GM18517 (cell line): Measurements from ENCODE around the gene PRSS1.
"Not testable (repeated sequence)": the region's sequence is repeated elsewhere in the genome, so short reads cannot be mapped to it uniquely, and the experiment has no call there.

ENCODE experiments used
- ATAC-seq: cut with Tn5 transposase; IDR thresholded peaks from one replicate; pipeline ENCODE4 v1.9.1; 2021; ENCODE audit warnings: mild to moderate bottlenecking, moderate library complexity; ENCODE audit not compliant: unreplicated experiment

Gene PRSS1

DNA sequence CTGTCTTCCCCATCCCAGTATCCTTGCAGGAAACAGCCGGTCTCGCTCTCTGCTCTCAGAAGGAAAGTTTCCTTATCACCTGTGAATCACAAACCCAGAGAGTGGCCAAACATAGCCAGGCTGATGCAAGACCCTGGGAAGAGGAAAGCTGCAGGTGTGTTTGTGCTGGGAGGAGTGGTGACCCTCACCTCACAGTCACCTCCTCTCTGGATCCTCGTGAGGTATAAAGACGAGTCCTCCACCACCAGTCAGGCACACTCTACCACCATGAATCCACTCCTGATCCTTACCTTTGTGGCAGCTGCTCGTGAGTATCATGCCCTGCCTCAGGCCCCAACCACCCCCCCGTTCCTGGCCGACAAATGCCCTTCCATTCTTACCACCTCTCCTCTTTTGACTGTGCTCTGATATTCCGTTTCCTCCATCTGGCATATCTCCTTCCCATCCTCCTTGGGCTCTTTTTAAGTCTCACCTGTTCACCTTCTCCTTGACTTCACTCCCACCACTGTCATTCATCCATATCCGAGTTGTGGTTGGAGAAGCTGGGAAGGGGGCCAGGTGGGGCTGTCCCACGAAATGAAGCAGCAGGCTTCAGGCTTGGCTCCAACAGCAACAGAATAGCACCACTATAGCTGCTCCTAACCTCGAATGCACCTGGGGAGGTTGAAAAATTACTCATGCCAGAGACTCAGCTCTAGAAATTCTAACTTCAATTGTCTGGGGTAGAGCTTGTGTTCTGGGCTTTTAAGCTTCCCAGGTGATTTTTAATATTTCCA, at the start of gene PRSS1:
Gene PRSS1, plus strand, starts transcription at position 255 of the 776 bp plus-strand sequence. Its CDS starts 13 bp downstream, at position 268.
- ATAC-seq: no peak

DNA sequence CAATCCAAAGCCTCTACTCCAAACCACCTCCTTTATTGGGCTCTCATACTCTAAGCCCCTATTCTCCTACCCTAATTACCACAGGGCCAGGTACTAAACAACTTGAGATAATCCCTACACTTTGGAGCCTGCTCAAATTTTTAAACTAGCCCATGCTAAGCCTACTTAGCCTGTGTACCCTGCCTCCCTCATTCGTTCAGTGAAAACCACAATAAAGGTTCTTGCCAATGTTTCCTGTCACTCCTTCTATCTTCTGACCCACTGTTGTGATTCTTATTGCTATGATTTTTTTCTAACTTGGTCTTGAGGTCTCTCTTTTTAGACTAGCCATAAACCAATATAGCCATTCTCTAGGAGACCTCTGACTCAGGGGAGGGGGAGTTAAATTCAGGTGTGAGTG, 48.3 kb upstream of the PRSS1 start:
- not testable (repeated sequence) for ATAC-seq

DNA sequence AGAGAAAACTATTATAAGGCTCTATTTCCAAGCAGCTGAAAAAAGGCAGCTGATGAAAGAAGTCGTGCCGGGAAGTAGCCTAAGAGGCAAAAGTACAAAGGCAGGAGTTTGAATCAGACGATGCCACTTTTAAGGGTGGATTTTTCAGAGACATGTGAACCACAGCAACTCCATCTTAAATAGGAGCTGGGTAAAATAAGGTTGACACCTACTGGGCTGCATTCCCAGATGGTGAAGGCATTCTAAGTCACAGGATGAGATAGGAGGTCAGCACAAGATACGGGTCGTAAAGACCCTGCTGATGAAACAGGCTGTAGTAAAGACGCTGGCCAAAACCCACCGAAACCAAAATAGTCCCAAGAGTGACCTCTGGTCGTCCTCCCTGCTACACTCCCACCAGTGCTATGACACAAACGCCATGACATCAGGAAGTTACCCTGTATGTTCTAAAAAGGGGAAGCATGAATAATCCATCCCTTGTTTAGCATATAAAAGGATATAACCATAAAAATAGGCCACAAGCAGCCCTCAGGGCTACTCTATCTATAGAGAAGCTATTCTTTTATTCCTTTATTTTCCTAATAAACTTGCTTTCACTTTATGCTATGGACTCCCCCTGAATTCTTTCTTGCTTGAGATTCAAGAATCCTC, 45.5 kb upstream of the PRSS1 start:
- no peak for ATAC-seq

DNA sequence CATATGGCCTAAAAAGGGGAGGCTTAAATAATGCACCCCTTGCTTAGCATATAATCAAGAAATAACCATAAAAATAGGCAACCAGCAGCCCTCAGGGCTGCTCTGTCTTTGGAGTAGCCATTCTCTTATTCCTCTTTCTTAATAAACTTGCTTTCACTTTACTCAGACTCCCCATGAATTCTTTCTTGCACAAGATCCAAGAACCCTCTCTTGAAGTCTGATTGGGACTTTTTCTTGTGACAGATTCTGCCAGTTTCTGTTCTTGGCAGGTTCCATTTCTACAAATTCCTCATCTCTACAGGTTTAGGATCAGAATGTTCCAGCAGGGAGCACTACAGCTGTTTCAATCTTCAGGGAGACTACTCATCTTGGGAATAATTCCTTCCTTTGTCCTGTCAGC, 40.5 kb upstream of the PRSS1 start:
- ATAC-seq: not testable (repeated sequence)

DNA sequence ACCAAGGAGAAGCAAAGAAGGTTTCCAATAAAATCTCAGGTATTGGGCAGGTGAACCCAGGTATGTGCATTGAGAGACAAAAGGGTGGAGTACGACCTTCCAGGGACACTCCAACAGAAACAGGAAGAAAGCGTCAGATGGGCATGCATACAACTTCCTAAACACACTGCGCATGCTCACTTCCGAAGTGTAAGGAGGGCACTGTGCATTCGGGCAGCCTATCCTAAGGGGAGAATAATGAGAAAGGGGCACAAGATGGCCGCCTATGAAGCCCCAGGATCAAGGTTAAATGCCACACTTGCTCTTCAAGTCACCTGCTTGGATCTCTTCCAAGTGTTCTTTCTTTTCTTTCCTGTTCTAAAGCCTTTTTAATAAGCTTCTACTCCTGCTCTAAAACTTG, 39.4 kb upstream of the PRSS1 start:
- ATAC-seq: no peak

DNA sequence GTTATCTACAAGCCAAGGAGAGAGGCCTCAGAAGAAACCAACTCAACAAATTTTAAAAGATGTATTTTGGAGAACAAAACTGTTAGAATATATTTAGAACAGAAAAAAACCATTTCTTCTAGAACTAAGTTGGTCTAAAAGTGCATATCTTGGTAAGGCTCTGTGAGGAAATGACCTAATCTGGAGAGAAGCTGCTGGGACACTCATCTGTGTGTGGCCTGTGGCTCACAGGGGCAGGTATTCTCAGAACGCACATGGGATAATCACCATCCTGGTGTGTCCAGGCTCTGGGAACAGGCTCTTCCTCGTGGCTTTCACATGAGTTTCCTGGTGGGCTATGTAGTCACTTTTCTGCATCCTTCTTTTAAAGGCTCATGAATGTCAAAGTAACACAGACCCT, 38.1 kb upstream of the PRSS1 start:
- ATAC-seq: no peak

DNA sequence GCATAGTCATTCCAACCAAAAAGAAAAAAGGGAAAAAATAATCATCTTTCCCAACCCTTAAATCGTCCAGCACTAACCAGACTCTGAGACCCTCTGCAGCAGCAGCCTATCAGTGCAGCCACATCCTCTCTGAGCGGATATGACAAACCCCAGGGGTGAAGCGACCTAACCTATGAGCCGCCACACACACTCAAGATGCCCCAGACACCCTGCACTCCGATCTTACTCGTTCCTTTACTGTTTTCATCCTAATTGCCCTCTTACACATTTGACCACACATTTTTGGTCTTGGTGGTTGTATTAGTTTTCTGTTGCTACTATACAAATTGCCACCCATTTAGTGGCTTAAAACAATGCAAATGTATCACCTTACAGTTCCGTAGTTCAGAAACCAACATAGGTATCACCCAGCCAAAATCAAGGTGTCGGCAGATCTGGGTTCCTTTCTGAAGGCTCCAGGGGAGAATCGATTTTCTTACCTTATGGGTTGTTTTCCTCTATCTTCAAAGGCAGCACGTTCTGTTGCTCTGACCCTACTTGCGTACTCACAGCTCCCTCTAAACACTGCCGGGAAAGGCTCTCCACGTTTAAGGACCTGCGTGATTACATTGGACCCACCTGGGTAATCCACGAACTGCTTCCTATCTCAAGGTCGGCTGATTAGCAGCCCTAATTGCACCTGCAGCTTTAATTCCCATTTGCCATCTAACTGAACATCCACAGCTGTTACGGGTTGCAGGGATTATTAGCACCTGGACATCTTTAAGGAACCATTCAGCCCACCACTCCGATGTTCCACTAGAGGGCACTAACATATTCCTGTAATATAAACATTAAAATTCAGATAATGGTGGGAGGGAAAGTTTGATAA, 37.3 kb upstream of the PRSS1 start:
- no peak for ATAC-seq

DNA sequence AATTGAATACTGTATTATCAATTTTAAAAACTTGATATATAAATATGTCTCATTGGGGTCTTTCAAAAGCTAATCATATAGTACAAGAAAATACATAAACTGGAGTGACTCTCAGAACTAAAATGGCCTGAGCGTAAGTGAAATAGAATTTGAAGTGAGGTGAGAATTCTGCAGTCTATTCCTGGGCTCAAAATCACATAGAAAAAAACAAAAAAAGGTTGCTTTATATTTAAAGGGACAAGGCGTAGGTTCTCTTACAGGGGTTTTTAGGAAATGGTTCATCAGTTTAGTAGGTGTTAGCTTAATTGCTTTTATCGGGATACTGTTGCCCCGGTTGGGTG, 36.7 kb upstream of the PRSS1 start:
- ATAC-seq: no peak

DNA sequence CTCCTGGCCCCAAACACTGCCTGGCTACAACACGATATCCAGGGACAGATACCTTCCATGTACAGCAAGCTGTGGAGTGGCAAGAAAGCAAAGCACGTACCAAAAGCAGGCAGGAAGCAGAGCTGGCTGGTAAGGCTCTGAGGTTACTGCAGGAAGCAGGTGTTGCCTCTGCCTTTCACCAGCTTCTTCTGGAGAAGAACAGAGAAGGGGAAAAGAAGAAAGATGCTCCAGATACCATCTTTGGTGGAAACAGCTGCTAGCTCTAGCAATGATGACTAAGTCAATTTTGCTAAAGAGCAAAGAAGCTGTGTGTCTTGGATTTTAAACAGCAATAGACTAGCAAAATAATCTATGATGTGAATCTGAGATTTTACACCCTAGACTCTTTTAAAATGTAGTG, 34.9 kb upstream of the PRSS1 start:
- ATAC-seq: no peak

DNA sequence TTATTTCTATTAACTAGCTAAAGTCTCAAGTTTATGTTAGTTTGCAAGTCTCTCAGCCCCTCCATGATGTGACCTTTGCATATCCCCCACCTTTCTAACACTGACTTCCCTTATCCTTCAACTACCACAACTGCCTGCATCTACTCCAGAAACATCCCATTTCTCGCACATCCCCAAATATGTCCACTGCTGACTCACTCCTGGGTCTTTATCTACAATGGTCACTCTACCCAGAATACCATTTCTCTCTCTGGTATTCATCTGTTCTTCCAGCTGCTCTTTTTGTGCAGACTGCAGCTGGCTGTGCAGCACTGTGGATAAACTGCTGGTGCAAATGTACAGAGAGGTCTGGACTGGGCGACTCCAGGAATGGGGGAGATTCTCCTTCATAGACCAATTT, 32.7 kb upstream of the PRSS1 start:
- ATAC-seq: no peak

DNA sequence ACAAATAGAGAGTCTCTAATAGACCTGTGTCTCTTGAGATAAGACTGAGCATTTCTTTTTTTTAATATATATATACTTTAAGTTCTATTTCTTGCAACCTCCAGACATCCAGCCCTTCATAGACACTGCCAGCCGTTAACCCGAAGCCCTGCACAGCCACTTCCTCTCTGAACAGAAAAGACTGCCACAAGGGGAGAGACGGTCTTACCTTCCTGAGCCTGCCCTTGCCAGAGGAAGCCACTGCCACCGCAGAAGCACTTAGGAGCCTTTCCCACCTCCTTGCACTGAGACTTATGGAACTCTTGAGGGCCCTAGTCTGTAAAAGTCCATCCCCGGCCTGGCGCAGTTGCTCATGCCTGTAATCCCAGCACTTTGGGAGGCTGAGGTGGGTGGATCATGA, 31.8 kb upstream of the PRSS1 start:
- ATAC-seq: no peak

DNA sequence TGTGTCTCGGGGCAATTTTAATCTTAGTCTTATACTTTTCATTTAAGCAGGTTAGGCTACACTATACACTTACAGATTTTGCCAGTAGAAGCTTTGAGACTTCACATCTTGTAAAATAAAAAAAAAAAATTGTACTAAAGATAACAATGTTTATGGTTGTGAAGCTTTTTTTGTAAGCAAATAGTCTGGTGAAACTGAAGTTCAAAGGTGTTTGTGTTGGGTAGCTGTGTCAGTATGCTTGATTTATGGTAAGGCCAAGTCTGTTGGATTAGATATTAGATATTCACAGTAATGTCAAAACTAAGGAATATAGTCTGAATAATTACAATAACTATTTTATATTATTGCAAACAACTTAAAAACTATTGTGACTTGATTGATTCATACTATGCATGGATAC, 31.0 kb upstream of the PRSS1 start:
- no peak for ATAC-seq

DNA sequence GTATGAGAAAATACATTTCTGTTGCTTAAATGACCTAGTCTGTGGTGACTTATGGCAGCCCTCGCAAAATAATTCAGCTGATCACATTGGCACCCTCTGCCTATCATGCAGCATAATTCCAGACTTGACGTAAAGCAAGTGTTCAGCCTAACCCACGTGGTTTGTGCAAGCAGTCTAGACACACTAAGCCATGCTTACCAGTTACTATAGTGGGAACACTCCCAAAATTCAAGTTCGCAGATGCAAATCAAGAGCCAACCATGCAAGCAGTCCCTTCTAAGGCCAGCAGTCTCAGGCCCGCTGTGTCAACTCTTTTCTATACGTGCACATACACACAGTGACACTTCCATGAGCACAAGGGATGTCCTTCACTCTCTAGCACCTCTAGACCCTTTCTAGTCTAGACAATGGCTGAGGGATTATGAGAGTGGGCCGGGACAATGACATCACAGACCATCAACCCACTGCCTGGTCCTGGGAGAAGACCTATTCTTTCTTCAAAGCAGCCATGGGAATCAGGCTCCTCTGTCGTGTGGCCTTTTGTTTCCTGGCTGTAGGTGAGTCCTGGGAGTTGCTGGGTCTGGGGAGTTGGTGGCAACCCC, 29.0 kb upstream of the PRSS1 start:
- no peak for ATAC-seq

DNA sequence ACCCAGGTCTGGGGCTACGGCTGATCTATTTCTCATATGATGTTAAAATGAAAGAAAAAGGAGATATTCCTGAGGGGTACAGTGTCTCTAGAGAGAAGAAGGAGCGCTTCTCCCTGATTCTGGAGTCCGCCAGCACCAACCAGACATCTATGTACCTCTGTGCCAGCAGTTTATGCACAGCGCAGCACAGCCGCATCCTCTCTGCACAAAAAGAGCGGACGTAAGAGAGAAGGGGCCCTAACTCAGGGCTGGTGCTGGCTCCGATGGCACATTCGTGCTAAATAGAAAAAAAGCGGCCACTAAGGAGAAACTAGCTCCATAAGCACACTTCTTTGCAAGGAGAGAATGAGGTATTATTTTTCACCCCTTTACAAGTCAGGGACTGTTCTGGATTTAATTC, 28.3 kb upstream of the PRSS1 start:
- no peak for ATAC-seq

DNA sequence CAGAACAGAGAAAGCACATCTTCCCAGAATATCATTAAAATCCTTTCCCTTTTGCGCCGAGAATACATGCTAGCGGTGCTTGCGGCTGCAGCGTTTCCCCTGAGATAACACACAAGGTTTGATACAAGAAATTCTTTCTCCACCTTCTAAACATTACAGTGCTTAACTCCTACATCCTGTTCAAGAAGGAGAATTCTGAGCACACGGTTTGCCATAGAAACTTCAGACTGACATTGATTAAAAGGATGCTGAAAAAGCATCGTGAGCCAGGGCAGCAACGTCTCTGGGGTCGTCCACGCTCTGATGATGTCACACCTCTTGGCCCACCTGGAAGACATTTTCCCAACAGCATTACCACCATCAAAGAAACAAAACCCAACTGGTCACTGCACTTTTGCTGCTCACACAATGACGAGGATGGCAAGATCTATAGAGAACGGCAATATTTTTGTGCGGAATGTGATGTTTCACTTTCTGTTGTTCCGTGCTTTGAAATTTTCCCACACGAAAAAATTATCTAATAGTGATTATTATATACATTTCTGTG, 27.0 kb upstream of the PRSS1 start:
- ATAC-seq: no peak

DNA sequence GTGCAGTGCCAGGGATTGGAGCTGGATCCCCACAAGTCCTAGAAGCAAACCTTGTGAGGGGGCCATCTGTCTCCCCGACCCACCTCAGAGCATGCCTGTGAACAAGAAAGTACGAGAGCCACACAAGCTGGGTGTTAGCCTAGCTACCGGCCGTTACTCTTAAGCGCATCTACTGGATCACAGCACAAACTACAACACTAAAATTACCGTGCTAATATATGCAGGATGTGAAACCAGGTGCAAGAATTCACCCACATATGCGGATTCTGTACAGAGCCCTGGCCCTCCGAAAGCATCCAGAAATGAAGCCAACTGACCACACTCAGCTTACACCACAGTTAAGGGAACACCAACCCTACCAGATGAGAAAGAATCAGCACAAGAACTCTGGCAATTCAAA, 16.0 kb upstream of the PRSS1 start:
- ATAC-seq: no peak

DNA sequence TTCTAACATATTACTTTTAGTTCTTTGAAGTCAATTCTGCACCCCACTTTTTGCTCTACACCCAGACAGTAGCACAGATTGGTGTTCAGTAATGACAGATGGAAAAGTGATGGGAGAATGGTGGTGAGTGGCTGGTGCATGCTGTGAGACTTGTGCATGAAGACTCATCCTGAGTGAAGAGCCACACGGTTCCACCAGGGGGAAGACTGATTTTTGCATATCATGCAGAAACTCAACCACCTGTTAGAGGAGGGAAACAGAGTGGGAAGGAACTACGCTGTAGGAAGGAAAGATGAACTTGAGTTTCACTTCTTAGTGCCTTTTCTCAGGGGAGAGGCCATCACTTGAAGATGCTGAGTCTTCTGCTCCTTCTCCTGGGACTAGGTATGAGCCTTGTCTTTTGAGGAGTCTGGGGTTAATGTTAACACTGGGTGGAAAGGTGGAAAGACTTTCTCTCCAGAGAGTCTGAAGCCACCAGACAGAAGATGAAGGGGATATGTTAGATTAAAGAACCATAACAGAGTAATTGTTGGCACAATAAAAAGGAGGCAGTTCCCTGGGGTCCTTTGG, 9.3 kb upstream of the PRSS1 start:
- ATAC-seq: peak; percentile 92

DNA sequence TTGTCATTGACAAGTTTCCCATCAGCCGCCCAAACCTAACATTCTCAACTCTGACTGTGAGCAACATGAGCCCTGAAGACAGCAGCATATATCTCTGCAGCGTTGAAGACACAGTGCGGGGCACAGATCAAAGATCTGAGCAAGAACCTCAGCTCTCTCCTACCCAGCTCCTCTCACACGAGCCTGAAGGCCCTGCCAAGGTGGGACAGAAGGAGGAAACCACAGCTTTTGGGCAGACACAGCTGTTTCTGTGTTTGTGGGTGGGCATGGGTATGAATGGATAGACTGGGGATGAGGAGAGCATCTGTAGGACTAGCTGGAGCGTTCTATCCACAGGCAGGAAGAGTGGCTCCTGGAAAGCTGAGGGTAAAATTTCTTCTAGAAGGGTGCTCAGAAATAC, 8.5 kb upstream of the PRSS1 start:
- ATAC-seq: no peak

DNA sequence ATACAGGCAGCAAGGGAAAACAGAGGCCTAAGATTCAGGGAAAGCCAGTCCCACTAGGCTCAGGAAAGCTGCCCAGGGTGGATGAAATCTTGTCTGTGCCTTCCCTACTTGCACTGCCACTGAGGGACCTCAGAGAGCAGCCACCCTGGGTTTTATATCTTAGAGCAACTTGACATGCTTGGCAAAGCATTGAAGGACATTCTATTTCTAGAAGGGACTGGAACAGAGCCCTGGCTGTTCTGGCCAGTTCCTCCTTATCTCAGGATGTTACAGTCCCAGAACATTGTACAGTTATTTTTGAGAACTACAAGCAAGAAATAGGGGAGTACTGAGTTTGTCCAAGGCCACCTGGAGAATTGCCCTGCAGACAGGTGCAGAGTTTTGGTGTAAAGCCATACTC, 7.3 kb upstream of the PRSS1 start:
- not testable (repeated sequence) for ATAC-seq

DNA sequence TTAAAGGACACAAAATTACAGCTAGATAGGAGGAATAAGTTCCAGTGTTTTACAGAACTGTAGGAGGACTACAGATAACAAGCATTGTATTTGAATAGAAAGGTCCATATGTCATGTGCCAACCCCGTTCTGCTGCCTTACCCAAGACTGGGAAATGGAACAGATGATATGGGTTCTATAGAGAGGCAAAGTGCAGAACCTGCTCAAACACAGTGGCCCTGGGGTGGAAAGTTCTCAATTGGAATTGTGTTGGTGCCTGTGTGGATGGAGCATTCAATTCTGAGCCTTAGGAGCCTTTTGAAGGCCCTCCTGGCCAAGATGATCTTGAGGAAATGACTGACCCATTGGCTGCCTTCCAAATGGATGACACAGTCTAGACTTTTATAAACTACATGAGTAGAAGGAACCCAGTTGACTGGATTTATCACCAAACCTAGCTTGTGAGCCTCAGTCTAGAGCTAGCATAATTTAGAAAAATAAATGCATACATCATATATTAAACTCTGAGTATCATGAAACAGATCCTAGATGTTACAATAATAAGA, 4.1 kb upstream of the PRSS1 start:
- no peak for ATAC-seq

DNA sequence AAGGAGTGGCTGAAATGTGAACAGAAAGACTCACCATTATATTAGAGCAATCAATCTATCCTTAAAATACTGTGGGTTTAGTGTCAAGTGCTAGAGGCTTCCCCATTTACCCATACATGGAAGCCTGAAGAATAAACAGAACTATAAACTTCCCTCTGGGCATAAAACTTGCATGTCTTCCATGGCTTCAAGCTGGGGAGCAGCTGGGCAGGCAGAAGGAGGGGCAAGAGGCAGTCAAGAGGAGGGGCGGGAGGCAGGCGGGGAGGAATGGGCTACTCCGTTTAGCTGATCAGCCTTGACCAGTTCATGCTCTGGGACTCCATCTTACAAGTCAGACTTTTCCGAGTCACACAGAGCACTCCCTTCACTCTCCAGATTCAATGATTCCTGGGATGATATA, 3.5 kb upstream of the PRSS1 start:
- ATAC-seq: no peak
